Measurements from ENCODE around the gene GRIK4. TPM values are rescaled to one million over a fixed set of nuclear protein-coding genes. Genes with fewer than 3 reads are reported as not detected.

GRIK4 gene
- total RNA-seq, 1 experiment from 2014 or later: not detected

GRCh38 chr11:120766318-120766717 is 254.8 kb downstream of the GRIK4 start:
- ChIA-PET POLR2A (ENCODE audit: unreplicated experiment) (no interaction called here), CTCF (no interaction called here)
- no TSS peak for BruUV-seq (replicated peaks)
- Histone ChIP-seq H3K27me3 (ENCODE audit: insufficient read depth, low read depth) (peaks cover 61% of the 10 kb centered on the region), H3K9me3 (ENCODE audit: insufficient read depth, low read depth) (no peaks in the 10 kb centered on the region), H3K27ac (no peak overlapping the region), H3F3A (ENCODE audit: insufficient read depth, low read depth) (no peaks in the 10 kb centered on the region), H3K79me2 (ENCODE audit: low read depth) (no peaks in the 10 kb centered on the region), H3K4me2 (no peak overlapping the region), H3K4me3 (no peak overlapping the region), H4K20me1 (ENCODE audit: insufficient read depth) (no peaks in the 10 kb centered on the region), H3K36me3 (ENCODE audit: low read depth) (no peaks in the 10 kb centered on the region), H2AFZ (no peak overlapping the region), H3K4me1 (replicated peaks; ENCODE audit: insufficient read depth) (no peaks in the 10 kb centered on the region), H3K9me2 (ENCODE audit: insufficient read depth) (no peaks in the 10 kb centered on the region; the same call in 1 of the 2 replicates)
- intact Hi-C loops (cut with micrococcal nuclease; ENCODE audit: unreplicated experiment): no loop called here
- DNase-seq: no peak
- TF ChIP-seq CTCF (conservative IDR thresholded peaks at IDR 0.05): no peak
- TF ChIP-seq EZH2 (IDR thresholded peaks at IDR 0.05; ENCODE audit: low read depth): no peak

GRCh38 chr11:120768949-120769348 is 257.4 kb downstream of the GRIK4 start:
- Histone ChIP-seq H3K79me2 (ENCODE audit: low read depth) (no peaks in the 10 kb centered on the region), H3K4me1 (replicated peaks; ENCODE audit: insufficient read depth) (no peaks in the 10 kb centered on the region), H3K4me2 (no peak overlapping the region), H3F3A (ENCODE audit: insufficient read depth, low read depth) (no peaks in the 10 kb centered on the region), H3K27ac (no peak overlapping the region), H3K9me2 (ENCODE audit: insufficient read depth) (no peaks in the 10 kb centered on the region; the same call in 1 of the 2 replicates), H2AFZ (no peak overlapping the region), H3K27me3 (ENCODE audit: insufficient read depth, low read depth) (peaks cover 43% of the 10 kb centered on the region), H3K36me3 (ENCODE audit: low read depth) (no peaks in the 10 kb centered on the region), H3K4me3 (no peak overlapping the region), H3K9me3 (ENCODE audit: insufficient read depth, low read depth) (no peaks in the 10 kb centered on the region), H4K20me1 (ENCODE audit: insufficient read depth) (no peaks in the 10 kb centered on the region)
- BruUV-seq (replicated peaks): no TSS peak
- intact Hi-C loops (cut with micrococcal nuclease; ENCODE audit: unreplicated experiment): no loop called here
- POLR2A ChIA-PET (ENCODE audit: unreplicated experiment): no interaction called here
- TF ChIP-seq EZH2 (IDR thresholded peaks at IDR 0.05; ENCODE audit: low read depth): no peak
- TF ChIP-seq CTCF (conservative IDR thresholded peaks at IDR 0.05): no peak
- DNase-seq: no peak
- CTCF ChIA-PET: no interaction called here

GRCh38 chr11:120769906-120770305 is 258.4 kb downstream of the GRIK4 start:
- ChIA-PET POLR2A (ENCODE audit: unreplicated experiment) (interaction anchor here (0.6 kb wide), 1 partner anchor 63 kb away, joined by 3 read pairs; no protein-coding TSS in a partner anchor), CTCF (no interaction called here)
- BruUV-seq (replicated peaks): no TSS peak

More at GRCh38 chr11:120769906-120770305, 258.4 kb downstream of the GRIK4 start:
- Histone ChIP-seq H3K4me3 (no peak overlapping the region), H3K9me2 (ENCODE audit: insufficient read depth) (no peaks in the 10 kb centered on the region; the same call in 1 of the 2 replicates), H3K4me2 (no peak overlapping the region), H3K36me3 (ENCODE audit: low read depth) (no peaks in the 10 kb centered on the region), H4K20me1 (ENCODE audit: insufficient read depth) (no peaks in the 10 kb centered on the region), H3K9me3 (ENCODE audit: insufficient read depth, low read depth) (no peaks in the 10 kb centered on the region), H3K79me2 (ENCODE audit: low read depth) (no peaks in the 10 kb centered on the region), H3K4me1 (replicated peaks; ENCODE audit: insufficient read depth) (no peaks in the 10 kb centered on the region), H2AFZ (no peak overlapping the region), H3K27ac (no peak overlapping the region), H3F3A (ENCODE audit: insufficient read depth, low read depth) (no peaks in the 10 kb centered on the region), H3K27me3 (ENCODE audit: insufficient read depth, low read depth) (peaks cover 43% of the 10 kb centered on the region)
- TF ChIP-seq EZH2 (IDR thresholded peaks at IDR 0.05; ENCODE audit: low read depth) (no peak), CTCF (conservative IDR thresholded peaks at IDR 0.05) (no peak)
- no peak for DNase-seq
- intact Hi-C loops (cut with micrococcal nuclease; ENCODE audit: unreplicated experiment): no loop called here
